ENCODE data around the gene C1orf210.

- TF ChIP-seq POLR2A (IDR thresholded peaks at IDR 0.05) (no peak), CTCF (IDR thresholded peaks at IDR 0.05) (no peak), POLR2AphosphoS5 (IDR thresholded peaks at IDR 0.05; ENCODE audit: insufficient read depth in 1 of 2, low read depth in 1 of 2) (no peak)
Measured at GRCh38 chr1:43312663-43313515, 27.5 kb upstream of the C1orf210 start.
